DOHH2 (cell line): ENCODE measurements around the gene MALT1.

ENCODE experiments used
- H3F3A ChIP-seq: fragments of 200-600 bp; sonication (generic), shearing (Covaris generic); 2 replicates; pipeline ENCODE4 v1.6.0; 2016; ENCODE audit warnings: antibody characterized with exemption, mild to moderate bottlenecking; ENCODE audit not compliant: control insufficient read depth, insufficient read depth
- H3K27ac ChIP-seq: fragments of 200-600 bp; sonication (generic); 2 replicates; pipeline ENCODE4 v1.5.1; 2014; ENCODE audit warnings: low read depth, mild to moderate bottlenecking, low read length, moderate library complexity
- H3K27me3 ChIP-seq: fragments of 200-600 bp; sonication (generic); 2 replicates; pipeline ENCODE4 v1.6.1; 2014; ENCODE audit warnings: mild to moderate bottlenecking, low read length, mixed read lengths; ENCODE audit not compliant: control insufficient read depth
- H3K36me3 ChIP-seq: fragments of 200-600 bp; sonication (generic); 2 replicates; pipeline ENCODE4 v1.6.1; 2014; ENCODE audit warnings: mild to moderate bottlenecking, low read length, moderate library complexity, mixed read lengths; ENCODE audit not compliant: control insufficient read depth
- H3K4me1 ChIP-seq: fragments of 200-600 bp; sonication (generic); 2 replicates; pipeline ENCODE4 v1.6.1; 2014; ENCODE audit warnings: mild to moderate bottlenecking, low read length, mixed read lengths; ENCODE audit not compliant: control insufficient read depth
- H3K4me2 ChIP-seq: fragments of 200-600 bp; sonication (generic); 2 replicates; pipeline ENCODE4 v1.6.0; 2014; ENCODE audit warnings: mild to moderate bottlenecking, low read length, moderate library complexity
- H3K4me3 ChIP-seq: fragments of 200-600 bp; sonication (generic); 2 replicates; pipeline ENCODE4 v1.5.1; 2014; ENCODE audit warnings: mild to moderate bottlenecking, low read length, mixed read lengths
- H3K79me2 ChIP-seq: fragments of 200-600 bp; sonication (generic); 2 replicates; pipeline ENCODE4 v1.6.1; 2014; ENCODE audit warnings: mild to moderate bottlenecking, low read length, mixed read lengths; ENCODE audit not compliant: control insufficient read depth
- H3K9me2 ChIP-seq: fragments of 200-600 bp; sonication (generic); replicated peaks from 2 replicates; pipeline ENCODE4 v1.6.1; 2014; ENCODE audit warnings: mild to moderate bottlenecking, low read length, mixed read lengths; ENCODE audit not compliant: control insufficient read depth
- H3K9me3 ChIP-seq: fragments of 200-600 bp; sonication (generic); 2 replicates; pipeline ENCODE4 v1.6.1; 2014; ENCODE audit warnings: antibody characterized with exemption, low read length, mixed read lengths; ENCODE audit not compliant: control insufficient read depth, insufficient read depth
- H4K20me1 ChIP-seq: fragments of 200-600 bp; sonication (generic); 2 replicates; pipeline ENCODE4 v1.6.0; 2014; ENCODE audit warnings: low read depth, mild to moderate bottlenecking, antibody characterized with exemption, low read length, moderate library complexity; ENCODE audit not compliant: control insufficient read depth, insufficient read depth
- CTCF ChIP-seq: fragments of 200-600 bp; sonication (generic); IDR thresholded peaks from one replicate; pipeline ENCODE4 v1.5.1; 2014; ENCODE audit warnings: antibody characterized with exemption, mild to moderate bottlenecking, low read depth, low read length; ENCODE audit not compliant: poor library complexity, severe bottlenecking
- EZH2phosphoT487 ChIP-seq: fragments of 200-600 bp; sonication (generic); IDR thresholded peaks from 2 replicates; pipeline ENCODE4 v1.6.1; 2017; ENCODE audit warnings: borderline replicate concordance, mild to moderate bottlenecking, antibody characterized with exemption, low read length, moderate library complexity, mixed read lengths

The MALT1 gene

DNA sequence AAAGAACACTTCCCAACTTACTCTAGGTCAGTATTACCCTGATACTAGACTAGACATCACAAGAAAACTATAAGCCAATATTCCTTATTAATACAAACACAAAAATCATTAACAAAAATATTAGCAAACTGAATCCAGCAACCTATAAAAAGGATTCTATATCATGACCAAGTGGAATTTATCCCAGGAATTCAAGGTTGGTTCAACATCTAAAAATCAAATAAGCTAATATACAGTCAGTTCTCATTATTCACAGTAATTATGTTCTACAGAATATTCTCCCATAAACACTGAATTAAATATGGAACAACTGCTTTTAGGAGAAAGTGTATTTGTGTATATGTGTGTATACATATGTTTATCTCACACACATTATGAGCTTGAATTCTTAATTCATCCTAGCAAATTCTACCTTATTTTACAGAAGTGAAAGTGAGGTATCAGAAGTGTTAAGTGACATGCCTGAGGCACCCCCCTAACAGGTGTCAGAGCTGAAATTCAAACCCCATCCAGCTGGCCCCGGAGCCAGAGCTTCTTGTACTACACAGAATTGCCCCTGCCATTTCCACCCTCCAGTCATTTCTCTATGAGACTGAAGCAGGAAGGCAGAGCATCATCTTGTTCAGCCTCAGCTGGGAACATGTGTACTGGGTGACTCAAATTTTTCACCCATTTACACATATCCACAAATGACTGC, 77.8 kb downstream of the MALT1 start:
- Histone ChIP-seq H3K4me1 (no peaks in the 10 kb centered on the region), H3K79me2 (no peaks in the 10 kb centered on the region), H4K20me1 (no peaks in the 10 kb centered on the region), H3K27me3 (no peaks in the 10 kb centered on the region), H3K4me2 (no peak overlapping the region), H3K4me3 (no peak overlapping the region), H3K27ac (no peak overlapping the region), H3F3A (no peaks in the 10 kb centered on the region), H3K9me3 (peaks cover 19% of the 10 kb centered on the region), H3K9me2 (no peaks in the 10 kb centered on the region), H3K36me3 (peaks cover 58% of the 10 kb centered on the region)
- TF ChIP-seq EZH2phosphoT487 (no peak), CTCF (no peak)

- no peaks in the 10 kb centered on the region for H3K79me2 ChIP-seq
- peaks cover 16% of the 10 kb centered on the region for H3K36me3 ChIP-seq
- H3K9me2 ChIP-seq, result no peaks in the 10 kb centered on the region
- no peaks in the 10 kb centered on the region for H3F3A ChIP-seq
- no peak overlapping the region for H3K4me2 ChIP-seq
- H3K27ac ChIP-seq, result no peak overlapping the region
- H3K27me3 ChIP-seq, result no peaks in the 10 kb centered on the region
- TF ChIP-seq CTCF (no peak), EZH2phosphoT487 (no peak)
- H4K20me1 ChIP-seq, result no peaks in the 10 kb centered on the region
- H3K4me1 ChIP-seq, result peaks cover 4% of the 10 kb centered on the region
- peaks cover 6% of the 10 kb centered on the region; the same call in 1 of the 2 replicates for H3K9me3 ChIP-seq
- no peak overlapping the region for H3K4me3 ChIP-seq
Measured at GRCh38 chr18:58753976-58754375, 82.7 kb downstream of the MALT1 start.

GRCh38 chr18:58754544-58755068, 83.3 kb downstream of the MALT1 start:
- H4K20me1 ChIP-seq, result no peaks in the 10 kb centered on the region
- peaks cover 10% of the 10 kb centered on the region for H3K36me3 ChIP-seq
- H3K4me1 ChIP-seq, result peaks cover 4% of the 10 kb centered on the region
- no peak overlapping the region for H3K27ac ChIP-seq
- H3K9me2 ChIP-seq, result no peaks in the 10 kb centered on the region
- no peaks in the 10 kb centered on the region for H3F3A ChIP-seq
- no peak overlapping the region for H3K4me2 ChIP-seq
- no peak overlapping the region for H3K4me3 ChIP-seq
- TF ChIP-seq EZH2phosphoT487, result no peak
- TF ChIP-seq CTCF, result no peak
- H3K9me3 ChIP-seq, result no peaks in the 10 kb centered on the region
- H3K79me2 ChIP-seq, result no peaks in the 10 kb centered on the region
- no peaks in the 10 kb centered on the region for H3K27me3 ChIP-seq
